Endothelial cell of umbilical vein (primary cell): ENCODE data around the gene RHEBL1. TPM values are rescaled to one million over a fixed set of nuclear protein-coding genes. Genes with fewer than 3 reads are reported as not detected.

Experiments
- BruUV-seq: library from RNA; stranded (reverse); fragments of 400-500 nt; replicated peaks from 2 replicates; lab custom pipeline; 2021; lab: Mats Ljungman, UMichigan
- CTCF ChIA-PET: fragments of 300-600, 350-600 bp; sonication (Branson Sonifier 250); formaldehyde crosslinking; loops from one replicate; lab custom pipeline; 2021; ENCODE audit warnings: antibody characterized with exemption, inconsistent platforms; lab: Charles Lee
- POLR2A ChIA-PET: fragments of 300-600, 350-600 bp; sonication (Branson Sonifier 250); formaldehyde crosslinking; loops from one replicate; lab custom pipeline; 2021; ENCODE audit warnings: antibody characterized with exemption, inconsistent platforms; lab: Charles Lee
- DNase-seq: peaks from one replicate; pipeline ENCODE4 v3.0.0-alpha.2; 2011; ENCODE audit warnings: low read depth, low spot score
- FAIRE-seq: peaks from 2 replicates; lab custom pipeline; 2011; peaks lifted over from hg19 to GRCh38; lab: Jason Lieb, UNC
- H2AFZ ChIP-seq: 2 replicates; pipeline ENCODE4 v1.6.0; 2012; ENCODE audit warnings: low read depth, low read length, control low read depth, inconsistent platforms
- H3K27ac ChIP-seq: 2 replicates; pipeline ENCODE4 v1.5.1; 2011; ENCODE audit warnings: low read depth, mild to moderate bottlenecking, control low read depth, low read length, moderate library complexity; ENCODE audit not compliant: insufficient read depth
- H3K27me3 ChIP-seq, 2 experiments: 2 replicates each; pipeline versions ENCODE4 v1.6.0 to v1.6.1; 2011; ENCODE audit warnings: low read length in 2 of 2, mixed read lengths in 1 of 2; ENCODE audit not compliant: control insufficient read depth in 2 of 2, insufficient read depth in 2 of 2
- H3K36me3 ChIP-seq, 2 experiments: 2 replicates in 1 of 2; 3 replicates in 1 of 2; pipeline ENCODE4 v1.5.1; 2011; ENCODE audit warnings: low read length in 2 of 2, mild to moderate bottlenecking in 1 of 2, moderate library complexity in 1 of 2; ENCODE audit not compliant: control insufficient read depth in 2 of 2, insufficient read depth in 2 of 2; ENCODE audit errors: extremely low read depth in 1 of 2
- H3K4me1 ChIP-seq: 3 replicates; pipeline ENCODE4 v1.5.1; 2011; ENCODE audit warnings: mild to moderate bottlenecking, low read length; ENCODE audit not compliant: control insufficient read depth, insufficient read depth; ENCODE audit errors: extremely low read depth
- H3K4me2 ChIP-seq: 2 replicates; pipeline ENCODE4 v1.6.1; 2011; ENCODE audit warnings: low read length, control low read depth, mixed read lengths; ENCODE audit not compliant: insufficient read depth
- H3K4me3 ChIP-seq, 3 experiments: fragments of 200-600 bp in 1 of 3; sonication (generic), shearing (Covaris generic) in 1 of 3; replicated peaks in 1 of 3; 2 replicates each; pipeline ENCODE4 v1.5.1; 2011 to 2016; ENCODE audit warnings: control low read depth in 3 of 3, low read length in 3 of 3, mild to moderate bottlenecking in 2 of 3, inconsistent platforms in 1 of 3, low read depth in 1 of 3, moderate library complexity in 1 of 3; ENCODE audit not compliant: insufficient read depth in 1 of 3
- H3K79me2 ChIP-seq: 2 replicates; pipeline ENCODE4 v1.6.0; 2012; ENCODE audit warnings: low read length, inconsistent platforms; ENCODE audit not compliant: control insufficient read depth, insufficient read depth
- H3K9ac ChIP-seq: replicated peaks from 2 replicates; pipeline ENCODE3; 2011; ENCODE audit warnings: low read length, control low read depth; ENCODE audit not compliant: insufficient read depth; ENCODE audit errors: extremely low read depth
- H3K9me1 ChIP-seq: replicated peaks from 3 replicates; pipeline ENCODE4 v1.6.0; 2011; ENCODE audit warnings: mild to moderate bottlenecking, low read length; ENCODE audit not compliant: control insufficient read depth, insufficient read depth; ENCODE audit errors: extremely low read depth
- H3K9me3 ChIP-seq: replicated peaks from 2 replicates; pipeline ENCODE4 v1.5.1; 2012; ENCODE audit warnings: low read length, inconsistent platforms; ENCODE audit not compliant: control insufficient read depth, insufficient read depth
- H4K20me1 ChIP-seq: replicated peaks from 2 replicates; pipeline ENCODE3; 2011; ENCODE audit warnings: mild to moderate bottlenecking, low read length; ENCODE audit not compliant: control insufficient read depth, insufficient read depth; ENCODE audit errors: extremely low read depth
- FOS ChIP-seq: IDR thresholded peaks from 2 replicates; pipeline ENCODE4 v1.6.1; 2011; ENCODE audit warnings: mild to moderate bottlenecking, low read length, moderate library complexity, borderline replicate concordance; ENCODE audit not compliant: insufficient read depth
- POLR2AphosphoS5 ChIP-seq: IDR thresholded peaks from 2 replicates; pipeline ENCODE4 v1.6.1; 2012; ENCODE audit warnings: low read depth, mild to moderate bottlenecking, control low read depth, low read length, moderate library complexity; ENCODE audit not compliant: insufficient read depth
- dilution Hi-C: fragments of 300-500 bp; cut with MboI; formaldehyde crosslinking; loops from one replicate; pipeline ENCODE4 v1.15.0; 2019; ENCODE audit warnings: low sequenced_read_pairs; ENCODE audit not compliant: extremely low pct_ligation_motif_present
- intact Hi-C: fragments of 100-400 bp; cut with micrococcal nuclease; formaldehyde crosslinking; loops from one replicate; pipeline ENCODE4 v1.10.0; 2022
- polyA plus RNA-seq, 4 experiments: library from polyadenylated mRNA; depleted of rRNA in 3 of 4; stranded (reverse) in 3 of 4; unstranded in 1 of 4; fragments of >200 nt; gene quantifications; 2 replicates each; pipeline versions ENCODE4 v1.2.1 to v1.2.3, GENCODE V29; 2011 to 2012; ENCODE audit warnings: missing spikeins in 1 of 4
- total RNA-seq: library from RNA; stranded (reverse); gene quantifications from 2 replicates; pipeline ENCODE4 v1.2.3, GENCODE V29; 2021

Gene RHEBL1
- total and polyA plus RNA-seq, 2 donors (not counting 3 experiments of a cell fraction or from before 2014, with no cell fraction given), result 2.6 to 2.7 TPM

- no peak overlapping the region for H3K27ac ChIP-seq
- H3K4me2 ChIP-seq, result no peak overlapping the region
- dilution Hi-C loops (no loop called here), intact Hi-C loops (no loop called here)
- DNase-seq, result no peak
- H3K79me2 ChIP-seq, result peaks cover 10% of the 10 kb centered on the region
- H3K4me3 ChIP-seq, result no peak overlapping the region
- no peaks in the 10 kb centered on the region for H4K20me1 ChIP-seq
- no peaks in the 10 kb centered on the region for H3K27me3 ChIP-seq
- H3K9ac ChIP-seq, result no peak overlapping the region
- H3K36me3 ChIP-seq, result peaks cover 3 to 8% of the 10 kb centered on the region in 2 experiments
- H2AFZ ChIP-seq, result no peak overlapping the region
- TF ChIP-seq FOS, result no peak
- no peak for TF ChIP-seq POLR2AphosphoS5
- peaks cover 16% of the 10 kb centered on the region for H3K4me1 ChIP-seq
- ChIA-PET POLR2A (no interaction called here), CTCF (interaction anchor here (0.9 to 8.7 kb wide), 2 partner anchors 19 to 27 kb away, joined by 3 to 115 read pairs; no protein-coding TSS in a partner anchor)
- FAIRE-seq, result no peak
- no peaks in the 10 kb centered on the region for H3K9me3 ChIP-seq
- no TSS peak for BruUV-seq
- no peaks in the 10 kb centered on the region for H3K9me1 ChIP-seq
These were observed 54.6 kb downstream of the RHEBL1 start for GRCh38 chr12:49015196-49015595.

Other genes with a start within 250 kb of the RHEBL1 start
- 101 and 107 TPM in 2 replicates for gene DDX23, start 217.8 kb downstream of the RHEBL1 start, total RNA-seq
- 47.4 and 56.0 TPM in 2 replicates for gene DDX23, start 217.8 kb downstream of the RHEBL1 start, polyA plus RNA-seq
- gene RND1, start 204.1 kb downstream of the RHEBL1 start, total RNA-seq, result 4.0 and 4.4 TPM in 2 replicates
- gene RND1, start 204.1 kb downstream of the RHEBL1 start, polyA plus RNA-seq, result 5.2 and 9.9 TPM in 2 replicates
- gene FKBP11, start 144.5 kb downstream of the RHEBL1 start, total RNA-seq, result 78.9 and 81.2 TPM in 2 replicates
- 74.2 and 81.7 TPM in 2 replicates for gene FKBP11, start 144.5 kb downstream of the RHEBL1 start, polyA plus RNA-seq
- 172 and 187 TPM in 2 replicates for gene ARF3, start 112.5 kb downstream of the RHEBL1 start, total RNA-seq
- 138 and 149 TPM in 2 replicates for gene ARF3, start 112.5 kb downstream of the RHEBL1 start, polyA plus RNA-seq
- not detected in 2 replicates for gene WNT10B, start 98.2 kb downstream of the RHEBL1 start, total RNA-seq
- 0.04 and 0.14 TPM in 2 replicates for gene WNT10B, start 98.2 kb downstream of the RHEBL1 start, polyA plus RNA-seq
- not detected in 2 replicates for gene WNT1, start 91.7 kb downstream of the RHEBL1 start, total RNA-seq
- not detected in 2 replicates for gene WNT1, start 91.7 kb downstream of the RHEBL1 start, polyA plus RNA-seq
- 0.22 and 0.42 TPM in 2 replicates for gene DDN, start 70.6 kb downstream of the RHEBL1 start, total RNA-seq
- gene DDN, start 70.6 kb downstream of the RHEBL1 start, polyA plus RNA-seq, result 0.06 and 0.07 TPM in 2 replicates
- 50.0 and 54.9 TPM in 2 replicates for gene PRKAG1, start 51.2 kb downstream of the RHEBL1 start, total RNA-seq
- gene PRKAG1, start 51.2 kb downstream of the RHEBL1 start, polyA plus RNA-seq, result 52.1 and 59.5 TPM in 2 replicates
- 106 and 120 TPM in 2 replicates for gene KMT2D, start 9.2 kb downstream of the RHEBL1 start, total RNA-seq
- gene KMT2D, start 9.2 kb downstream of the RHEBL1 start, polyA plus RNA-seq, result 11.5 and 15.1 TPM in 2 replicates
- gene DHH, start 24.8 kb upstream of the RHEBL1 start, total RNA-seq, result 3.3 and 3.9 TPM in 2 replicates
- gene DHH, start 24.8 kb upstream of the RHEBL1 start, polyA plus RNA-seq, result 2.9 and 4.2 TPM in 2 replicates
- 92.8 and 106 TPM in 2 replicates for gene LMBR1L, start 40.9 kb upstream of the RHEBL1 start, total RNA-seq
- 78.3 and 99.1 TPM in 2 replicates for gene LMBR1L, start 40.9 kb upstream of the RHEBL1 start, polyA plus RNA-seq
- 2,228 and 2,245 TPM in 2 replicates for gene TUBA1B, start 61.4 kb upstream of the RHEBL1 start, total RNA-seq
- 5,362 and 5,535 TPM in 2 replicates for gene TUBA1B, start 61.4 kb upstream of the RHEBL1 start, polyA plus RNA-seq
- 701 and 740 TPM in 2 replicates for gene TUBA1A, start 119.1 kb upstream of the RHEBL1 start, total RNA-seq
- gene TUBA1A, start 119.1 kb upstream of the RHEBL1 start, polyA plus RNA-seq, result 2,429 and 3,046 TPM in 2 replicates
- 515 and 523 TPM in 2 replicates for gene TUBA1C, start 195.1 kb upstream of the RHEBL1 start, total RNA-seq
- 2,063 and 2,352 TPM in 2 replicates for gene TUBA1C, start 195.1 kb upstream of the RHEBL1 start, polyA plus RNA-seq
- gene PRPH, start 225.2 kb upstream of the RHEBL1 start, total RNA-seq, result not detected in 2 replicates
- gene PRPH, start 225.2 kb upstream of the RHEBL1 start, polyA plus RNA-seq, result not detected in 2 replicates